ENCODE measurements around the gene GALNT5. TPM values are rescaled to one million over a fixed set of nuclear protein-coding genes. Genes with fewer than 3 reads are reported as not detected.

The GALNT5 gene
- total RNA-seq, 1 donor from 2014 or later, result 2.0 TPM

- TF ChIP-seq CTCF (conservative IDR thresholded peaks at IDR 0.05; ENCODE audit: low read depth, low read length), result no peak
- H3K4me3 ChIP-seq (ENCODE audit: low read depth, low read length), result no peak overlapping the region
- no peak for DNase-seq (ENCODE audit: low read depth)
Observed at GRCh38 chr2:157321466-157321865, 64.0 kb downstream of the GALNT5 start.

- DNase-seq (ENCODE audit: low read depth), result no peak
- H3K4me3 ChIP-seq (ENCODE audit: low read depth, low read length), result no peak overlapping the region
- no peak for TF ChIP-seq CTCF (conservative IDR thresholded peaks at IDR 0.05; ENCODE audit: low read depth, low read length)
Observed at GRCh38 chr2:157322432-157322831, 64.9 kb downstream of the GALNT5 start.

- TF ChIP-seq CTCF (conservative IDR thresholded peaks at IDR 0.05; ENCODE audit: low read depth, low read length), result no peak
- DNase-seq (ENCODE audit: low read depth), result no peak
- H3K4me3 ChIP-seq (ENCODE audit: low read depth, low read length), result no peak overlapping the region
Observed at GRCh38 chr2:157324331-157324843, 66.9 kb downstream of the GALNT5 start.

- no peak within 1 kb of the TSS for H3K4me3 ChIP-seq (ENCODE audit: low read depth, low read length)
- no peak for DNase-seq (ENCODE audit: low read depth)
- no peak for TF ChIP-seq CTCF (conservative IDR thresholded peaks at IDR 0.05; ENCODE audit: low read depth, low read length)
Observed at GRCh38 chr2:157325786-157326185, 68.3 kb downstream of the GALNT5 start, which contains the start of gene ERMN. Gene ERMN, minus strand, starts transcription at chr2:157325824. Its CDS starts 182 bp downstream, at chr2:157325642.

GRCh38 chr2:157326698-157327097, 69.2 kb downstream of the GALNT5 start:
- DNase-seq (ENCODE audit: low read depth), result no peak
- H3K4me3 ChIP-seq (ENCODE audit: low read depth, low read length), result no peak overlapping the region
- no peak for TF ChIP-seq CTCF (conservative IDR thresholded peaks at IDR 0.05; ENCODE audit: low read depth, low read length)

GRCh38 chr2:157327200-157327599, 69.7 kb downstream of the GALNT5 start:
- H3K4me3 ChIP-seq (ENCODE audit: low read depth, low read length), result no peak overlapping the region
- TF ChIP-seq CTCF (conservative IDR thresholded peaks at IDR 0.05; ENCODE audit: low read depth, low read length), result no peak
- DNase-seq (ENCODE audit: low read depth), result no peak

All from epithelial cell of proximal tubule (primary cell).